ENCODE data around the gene LRIG1.

Gene LRIG1

DNA sequence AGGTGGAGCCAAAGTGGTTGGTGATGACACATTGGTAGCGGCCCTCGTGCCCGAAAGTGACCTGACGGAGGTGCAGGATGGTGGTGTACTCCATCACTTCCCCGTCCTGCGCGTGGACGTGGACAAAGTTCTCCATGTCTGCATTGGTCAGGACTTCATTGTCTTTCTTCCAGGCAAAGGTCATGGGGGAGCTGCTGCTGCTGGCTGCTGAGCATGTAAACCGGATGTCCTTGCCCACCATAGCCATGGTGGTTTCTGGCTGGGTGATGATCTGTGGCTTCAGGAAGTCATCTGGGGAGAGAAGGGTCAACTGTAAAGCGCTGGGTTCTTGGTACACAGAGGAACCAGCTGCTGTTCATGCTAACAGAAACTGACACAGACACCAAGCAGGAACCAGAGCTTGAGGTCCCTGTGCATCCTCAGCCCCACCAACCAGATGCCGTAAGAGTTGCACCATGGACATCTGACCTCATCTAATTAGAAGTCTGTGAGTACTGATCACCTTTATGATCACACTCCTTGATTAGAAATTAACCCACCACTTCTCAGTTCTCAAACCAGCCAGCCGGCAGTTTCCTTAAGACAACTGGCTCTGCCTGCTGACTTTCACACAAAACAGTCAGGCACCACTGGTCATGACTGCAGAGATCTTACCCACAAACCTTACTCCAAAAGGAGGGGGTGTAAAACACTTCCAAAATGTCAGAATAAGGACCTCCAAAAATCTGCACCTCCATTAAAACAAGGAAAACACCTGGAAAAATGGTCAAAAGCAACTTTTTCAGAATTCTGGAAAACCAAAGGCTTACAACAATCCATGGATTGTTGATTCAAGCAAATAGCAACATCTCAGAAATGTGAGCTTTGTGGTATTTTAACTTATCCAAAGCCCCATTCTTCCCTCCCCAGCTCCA is 114.6 kb downstream of the LRIG1 start:
- DNase-seq (ENCODE audit: low read depth): no peak

DNA sequence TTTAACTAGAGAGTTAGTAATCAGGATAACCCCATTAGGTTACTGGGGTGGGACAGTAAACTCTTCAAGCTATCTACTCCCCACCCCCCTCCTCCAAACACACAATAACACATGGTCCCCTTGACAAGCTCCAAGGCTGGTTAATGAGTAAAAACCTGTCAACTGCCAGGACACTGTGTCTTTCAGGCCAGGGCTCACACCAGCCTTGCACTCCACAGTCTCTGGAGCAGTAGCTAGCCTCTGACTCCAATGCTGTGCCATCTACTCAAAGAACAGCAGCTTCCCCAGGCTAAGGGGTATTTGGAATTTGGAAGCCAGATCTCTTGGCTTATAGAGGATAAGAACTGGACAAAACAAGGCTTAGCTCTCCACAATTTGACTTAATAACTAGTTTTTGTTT is 115.8 kb downstream of the LRIG1 start:
- no peak for DNase-seq (ENCODE audit: low read depth)

DNA sequence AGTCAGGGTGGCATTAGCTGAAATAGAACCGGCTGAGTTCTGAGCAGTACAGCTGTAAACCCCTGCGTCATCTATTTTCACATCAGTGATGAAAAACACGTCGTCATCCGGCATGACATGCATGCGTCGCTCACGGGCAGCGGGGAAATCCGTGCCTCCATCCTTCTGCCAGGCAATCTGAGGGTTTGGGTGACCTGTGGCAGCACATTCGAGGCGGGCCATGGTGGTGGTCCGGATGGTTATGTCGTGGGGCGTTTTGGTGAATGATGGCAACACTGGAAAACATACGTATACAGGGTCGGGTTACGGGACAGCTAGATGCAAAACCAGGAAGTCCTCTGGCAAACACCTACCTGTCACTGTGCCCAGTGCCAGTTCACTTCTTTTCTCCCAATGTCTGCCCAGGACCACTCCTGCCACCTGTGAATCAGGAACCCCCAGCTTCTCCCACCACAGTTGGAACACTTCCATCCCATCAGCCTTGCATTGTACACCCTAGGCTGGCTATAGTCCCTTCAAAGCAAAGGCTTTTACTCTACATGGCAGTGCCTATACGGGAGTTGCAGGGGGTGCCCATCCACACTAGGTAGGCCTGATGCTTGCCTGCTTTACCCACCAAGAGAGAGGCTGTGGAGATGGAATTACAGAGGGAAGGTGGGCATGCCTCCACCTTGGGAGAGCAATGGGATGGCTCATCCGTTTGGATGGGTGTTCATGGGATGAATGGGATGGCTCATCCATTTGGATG is 116.7 kb downstream of the LRIG1 start:
- DNase-seq (ENCODE audit: low read depth): no peak

DNA sequence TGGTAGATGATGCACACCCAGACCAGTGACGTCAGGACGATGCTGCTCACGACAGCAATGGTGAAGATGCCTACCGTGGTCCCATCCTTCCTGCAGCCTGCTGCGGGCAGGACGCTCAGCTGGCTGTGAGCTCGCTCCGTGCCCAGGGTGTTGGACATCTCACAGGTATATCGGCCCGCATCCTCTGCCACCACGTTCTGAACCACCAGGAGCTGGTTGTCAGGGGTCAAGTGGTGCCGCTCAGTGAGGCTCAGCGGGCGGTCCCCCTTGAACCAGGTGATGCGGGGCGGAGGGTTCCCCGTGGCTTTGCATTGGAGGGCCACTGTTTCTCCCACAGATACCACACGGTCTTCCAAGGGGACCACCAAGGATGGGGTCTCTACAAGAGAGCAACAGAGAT is 117.8 kb downstream of the LRIG1 start:
- no peak for DNase-seq (ENCODE audit: low read depth)

DNA sequence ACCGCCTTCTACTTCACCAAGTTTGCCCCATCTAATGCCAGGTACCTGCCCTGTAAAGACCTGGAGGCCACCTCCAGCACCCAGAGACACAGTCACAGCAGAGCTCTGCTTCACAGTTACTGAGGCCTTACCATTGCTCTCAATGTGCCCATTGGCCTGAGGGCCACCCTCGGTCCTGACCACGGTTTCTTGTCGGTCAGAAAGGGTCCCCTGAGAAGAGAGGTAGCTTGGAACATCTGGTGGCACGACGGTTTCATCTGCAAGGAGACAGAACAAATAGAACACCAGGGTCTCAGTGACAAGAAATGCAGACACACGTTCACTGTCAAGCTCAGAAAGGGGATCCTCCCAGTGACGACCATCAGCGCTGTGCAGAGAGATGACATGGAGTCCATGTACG is 118.7 kb downstream of the LRIG1 start:
- no peak for DNase-seq (ENCODE audit: low read depth)

- no peak for DNase-seq (ENCODE audit: low read depth)
Observed at GRCh38 chr3:66381626-66382025, 119.2 kb downstream of the LRIG1 start.

DNA sequence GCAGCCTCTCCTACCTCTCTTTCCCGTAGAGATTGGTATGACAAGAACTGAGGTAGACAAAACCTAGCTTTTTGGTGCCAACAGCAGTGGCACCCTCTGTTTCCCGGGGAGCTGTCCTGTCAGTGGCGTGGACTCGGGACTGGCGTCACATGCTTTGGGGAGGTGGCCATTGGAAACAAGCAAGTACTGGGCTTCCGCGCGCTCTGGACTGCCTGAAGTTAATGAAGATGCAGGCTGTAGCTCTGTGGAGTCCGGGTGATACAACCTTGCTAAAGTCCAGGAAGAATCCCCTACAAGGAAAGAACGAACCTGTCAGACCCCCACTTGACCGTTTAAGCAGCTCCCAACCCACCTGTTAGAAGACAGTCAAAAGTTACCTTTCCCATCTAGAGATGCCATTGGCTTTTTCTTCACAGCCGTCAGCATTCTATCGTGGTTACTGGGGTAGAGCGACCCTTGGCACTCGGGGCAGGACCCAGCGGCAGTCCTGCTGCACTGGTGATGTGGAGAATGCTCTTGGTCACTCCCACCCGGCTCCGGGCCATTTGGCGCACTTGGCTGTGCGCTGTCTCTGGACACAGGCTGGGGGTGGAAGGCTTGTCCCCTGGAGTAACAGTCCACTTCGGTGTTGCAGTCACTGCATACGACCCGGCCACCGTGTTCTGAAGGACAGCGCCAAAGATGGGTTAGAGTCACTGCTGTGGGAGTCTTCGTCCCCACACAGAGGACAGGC is 120.5 kb downstream of the LRIG1 start:
- DNase-seq (ENCODE audit: low read depth): no peak

GRCh38 chr3:66379565-66379964 is 121.3 kb downstream of the LRIG1 start:
- no peak for DNase-seq (ENCODE audit: low read depth)

- peak; percentile 51 for DNase-seq (ENCODE audit: low read depth)
Observed at GRCh38 chr3:66378256-66378655, 122.6 kb downstream of the LRIG1 start.

DNA sequence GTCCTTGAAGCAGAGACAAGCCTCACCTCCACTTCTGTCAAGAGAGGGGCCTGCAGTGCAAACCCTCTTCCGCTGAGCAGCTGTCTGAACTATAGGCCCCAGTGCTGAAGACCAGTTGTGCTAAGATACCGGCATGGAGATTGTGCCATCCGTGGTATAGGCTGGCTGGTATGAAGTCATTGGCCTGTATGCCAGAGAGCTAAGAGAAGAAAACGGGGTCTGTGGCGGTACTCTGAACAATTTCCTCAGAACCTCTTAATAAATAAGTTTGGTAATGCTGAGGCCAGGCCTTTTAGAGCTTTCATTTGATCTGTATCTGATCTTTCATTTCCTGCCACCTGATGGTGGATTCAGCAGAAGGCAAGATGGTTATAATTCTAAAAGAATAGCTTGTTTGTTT is 123.0 kb downstream of the LRIG1 start:
- peak; percentile 9 for DNase-seq (ENCODE audit: low read depth)

GRCh38 chr3:66376568-66376967 is 124.3 kb downstream of the LRIG1 start:
- DNase-seq (ENCODE audit: low read depth): no peak

DNA sequence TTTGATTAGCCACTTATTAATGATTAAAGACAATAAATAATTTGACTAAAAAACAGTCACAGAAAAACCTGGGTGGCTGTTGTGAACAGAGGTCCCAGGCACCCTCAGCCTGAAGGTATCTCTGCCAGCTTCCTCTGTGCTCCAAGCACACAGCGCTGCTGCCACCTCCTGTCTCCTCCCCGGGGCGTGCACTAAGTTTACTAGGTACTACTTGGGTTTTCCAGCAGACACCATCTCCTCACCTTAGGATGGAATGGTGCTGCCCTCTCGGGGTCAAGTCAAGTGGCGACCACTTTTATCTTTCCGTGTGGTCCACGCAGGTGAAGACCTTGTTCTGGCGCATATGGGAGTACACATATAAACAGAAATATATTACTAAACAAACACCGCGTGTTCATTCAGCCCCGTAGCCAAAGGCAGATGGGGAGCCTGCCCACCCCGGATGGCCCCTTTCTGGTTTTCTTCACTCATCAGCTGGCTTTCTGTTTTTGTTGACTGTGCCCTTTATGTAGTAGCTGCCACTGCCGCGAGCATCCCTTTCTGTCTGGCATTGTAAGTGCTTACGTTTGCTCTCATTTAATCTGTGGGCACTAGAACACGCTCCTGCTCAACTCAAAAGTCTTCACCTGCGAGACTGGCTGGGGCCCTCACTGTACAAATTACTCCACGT is 128.0 kb downstream of the LRIG1 start:
- DNase-seq (ENCODE audit: low read depth): peak; percentile 40

DNA sequence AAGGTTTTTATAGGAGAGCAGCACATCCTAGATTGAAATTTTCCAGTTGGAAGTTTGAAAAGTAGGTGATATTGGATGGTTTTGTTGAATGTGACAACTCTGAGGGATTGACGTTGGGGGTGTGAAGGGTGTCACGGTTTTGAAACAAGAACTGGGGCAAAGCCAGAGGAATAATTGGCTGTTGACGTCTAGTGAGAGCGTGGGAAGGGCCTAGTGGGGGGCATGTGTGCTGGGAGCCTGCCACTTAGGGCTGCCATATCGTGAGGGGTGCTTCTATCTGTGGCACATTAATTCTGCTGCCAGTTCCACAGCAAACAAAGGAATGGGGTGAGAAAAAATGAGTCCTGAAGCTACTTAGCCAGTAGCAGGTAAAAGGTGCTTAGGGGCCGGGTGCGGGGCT is 129.4 kb downstream of the LRIG1 start:
- DNase-seq (ENCODE audit: low read depth): no peak

GRCh38 chr3:66370179-66370578 is 130.6 kb downstream of the LRIG1 start:
- no peak for DNase-seq (ENCODE audit: low read depth)

DNA sequence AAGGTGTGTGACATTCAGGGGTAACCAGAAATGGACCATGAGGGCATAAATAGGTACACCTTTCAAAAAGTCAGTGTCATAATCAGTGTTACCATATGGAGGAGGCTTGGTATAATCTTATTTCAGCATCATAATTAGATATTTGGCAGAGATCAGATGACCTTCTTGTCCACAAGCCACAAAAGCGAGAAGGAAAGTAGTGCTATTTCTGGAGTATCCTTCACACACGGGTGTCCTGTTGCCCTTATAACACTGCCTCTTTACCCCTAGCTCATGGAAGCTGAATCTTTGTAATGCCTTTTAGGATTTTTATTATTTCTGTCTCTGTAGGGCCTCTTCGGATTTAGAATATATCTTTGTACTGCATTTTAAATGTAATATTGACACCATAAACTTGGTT is 132.8 kb downstream of the LRIG1 start:
- no peak for DNase-seq (ENCODE audit: low read depth)

GRCh38 chr3:66366747-66367146 is 134.1 kb downstream of the LRIG1 start:
- no peak for DNase-seq (ENCODE audit: low read depth)

GRCh38 chr3:66365080-66365479 is 135.7 kb downstream of the LRIG1 start:
- DNase-seq (ENCODE audit: low read depth): no peak

DNA sequence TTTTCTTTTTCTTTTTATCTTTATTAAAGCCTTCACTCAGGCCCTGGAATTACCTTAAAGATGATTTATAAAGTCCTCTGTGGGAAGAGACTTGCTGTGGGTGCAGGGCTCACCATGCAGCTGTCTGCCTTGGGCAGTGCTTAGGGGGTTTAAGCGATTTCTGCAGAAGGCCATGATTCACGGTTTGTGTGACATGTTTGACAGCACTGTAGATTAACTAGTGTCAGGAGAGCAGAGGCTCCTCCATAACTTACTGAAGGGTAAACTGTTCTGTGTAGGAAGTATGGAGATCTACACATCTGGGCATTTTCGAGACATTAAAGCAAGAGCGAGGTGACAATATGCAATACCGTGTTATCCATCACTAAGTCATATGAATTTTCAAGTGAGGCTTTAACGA is 137.7 kb downstream of the LRIG1 start:
- DNase-seq (ENCODE audit: low read depth): no peak

DNA sequence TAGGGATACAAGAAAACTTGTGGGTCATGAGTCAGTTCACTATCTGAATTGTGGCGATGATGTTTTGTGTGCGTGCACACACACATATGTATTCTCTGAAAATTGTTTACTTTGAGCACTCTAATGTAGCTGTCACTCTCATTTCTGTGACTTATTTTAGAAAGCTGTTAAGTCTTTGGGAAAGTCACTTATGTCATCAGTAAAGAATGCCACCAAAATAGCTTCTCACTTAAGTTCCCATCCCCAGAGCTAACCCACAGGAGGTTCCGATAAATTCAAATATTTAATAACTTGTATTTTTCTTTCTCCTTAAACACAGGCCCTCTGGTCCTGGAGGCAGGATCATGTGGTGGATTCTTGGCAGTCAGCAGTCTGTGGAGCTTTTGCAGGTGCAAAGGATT is 138.3 kb downstream of the LRIG1 start:
- DNase-seq (ENCODE audit: low read depth): no peak

- DNase-seq (ENCODE audit: low read depth): no peak
Observed at GRCh38 chr3:66361356-66361755, 139.5 kb downstream of the LRIG1 start.

DNA sequence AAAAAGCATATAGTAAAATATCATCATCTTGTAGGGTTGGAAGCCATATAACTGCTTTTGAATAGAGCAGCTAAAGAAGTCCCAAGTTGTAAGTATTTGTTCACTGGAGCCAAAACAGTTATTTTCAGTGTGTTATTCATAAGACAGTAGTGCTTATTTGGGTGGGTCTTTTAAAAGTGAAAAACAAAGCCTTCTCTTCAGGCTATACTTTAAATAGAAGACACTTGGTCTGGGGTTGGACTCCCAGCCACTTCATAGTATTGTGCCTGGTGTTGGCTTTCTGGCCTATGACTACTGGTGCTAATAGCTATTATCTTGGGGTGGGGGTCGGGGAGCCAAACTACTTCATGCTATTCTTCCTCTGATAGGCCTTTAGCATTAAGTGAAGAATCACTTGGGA is 144.8 kb downstream of the LRIG1 start:
- DNase-seq (ENCODE audit: low read depth): no peak

DNA sequence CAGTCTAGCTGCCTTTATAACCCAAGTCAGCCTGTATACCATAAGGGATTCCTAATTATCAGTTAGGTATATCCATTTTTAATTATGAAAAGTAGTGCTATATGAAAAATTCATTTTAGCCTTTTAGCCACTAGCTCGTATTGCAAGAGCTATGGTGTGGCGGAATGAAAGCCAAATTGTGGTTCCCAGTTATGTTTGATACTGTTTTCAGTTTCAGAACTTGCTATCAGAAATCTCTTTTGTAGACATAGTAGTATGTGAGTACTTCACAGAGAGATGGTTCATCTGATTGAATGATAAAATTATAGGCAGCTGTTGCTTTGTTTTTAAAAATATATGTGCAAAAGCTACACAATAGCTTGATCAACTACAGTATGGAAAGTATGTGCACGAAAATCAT is 145.4 kb downstream of the LRIG1 start:
- DNase-seq (ENCODE audit: low read depth): no peak
